GM19043 (cell line): ENCODE data around the gene SPTLC2.
"Not testable (repeated sequence)": the region's sequence is repeated elsewhere in the genome, so short reads cannot be mapped to it uniquely, and the experiment has no call there.

ENCODE experiments used
- ATAC-seq: cut with Tn5 transposase; IDR thresholded peaks from one replicate; pipeline ENCODE4 v1.9.1; 2021; ENCODE audit warnings: low read depth; ENCODE audit not compliant: unreplicated experiment

The SPTLC2 gene

GRCh38 chr14:77554816-77555599 lies 61.4 kb downstream of the SPTLC2 start:
- no peak for ATAC-seq

DNA sequence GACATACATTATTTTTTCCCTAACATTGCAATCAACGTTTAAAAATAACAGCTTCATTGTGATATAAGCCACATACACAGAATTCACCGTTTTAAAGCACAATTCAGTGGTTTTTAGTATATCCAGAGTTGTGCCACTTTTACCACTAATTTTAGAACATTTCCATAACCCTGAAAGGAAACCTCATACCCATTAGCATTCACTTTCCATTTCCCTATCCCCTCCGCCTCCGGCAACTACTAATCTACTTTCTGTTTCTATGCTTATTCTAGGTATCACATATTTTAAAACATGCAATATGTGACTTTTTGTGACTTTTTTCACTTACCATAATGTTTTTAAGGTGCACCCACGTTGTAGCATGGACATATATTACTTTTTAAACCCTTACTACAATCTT lies 62.2 kb downstream of the SPTLC2 start:
- ATAC-seq, result peak; percentile 67

DNA sequence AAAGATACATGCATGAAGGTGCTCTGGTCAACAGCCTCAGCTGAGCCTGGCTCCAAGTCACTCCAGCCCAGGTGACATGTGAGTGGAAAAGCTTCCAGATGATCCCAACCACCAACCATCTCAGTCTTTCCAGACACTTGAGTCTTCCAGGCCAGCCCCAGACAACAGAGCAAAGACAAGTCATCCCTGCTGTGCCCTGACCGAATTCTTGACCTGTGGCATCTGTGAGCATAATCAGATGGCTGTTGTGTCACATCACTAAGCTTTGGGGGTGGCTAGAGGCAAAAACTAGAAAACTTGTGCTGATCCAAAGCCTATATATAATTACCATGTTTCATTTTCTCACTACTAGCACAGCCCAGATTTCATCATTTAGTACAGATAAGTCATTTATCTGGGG lies 67.0 kb downstream of the SPTLC2 start:
- no peak for ATAC-seq

- ATAC-seq, result no peak
Measured at GRCh38 chr14:77547512-77548180, 68.8 kb downstream of the SPTLC2 start.

DNA sequence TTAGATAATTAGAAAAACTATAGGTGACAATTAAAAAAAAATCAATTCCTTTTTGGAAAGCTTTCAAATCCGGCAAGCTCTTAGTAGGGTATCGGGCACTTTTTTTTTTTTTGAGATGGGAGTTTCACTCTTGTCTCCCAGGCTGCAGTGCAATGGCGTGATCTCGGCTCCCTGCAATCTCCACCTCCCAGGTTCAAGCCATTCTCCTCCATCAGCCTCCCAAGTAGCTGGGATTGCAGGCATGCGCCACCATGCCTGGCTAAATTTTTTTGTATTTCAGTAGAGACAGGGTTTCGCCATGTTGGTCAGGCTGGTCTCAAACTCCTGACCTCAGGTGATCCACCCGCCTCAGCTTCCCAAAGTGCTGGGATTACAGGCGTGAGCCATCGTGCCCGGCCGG lies 71.3 kb downstream of the SPTLC2 start:
- ATAC-seq, result not testable (repeated sequence)

DNA sequence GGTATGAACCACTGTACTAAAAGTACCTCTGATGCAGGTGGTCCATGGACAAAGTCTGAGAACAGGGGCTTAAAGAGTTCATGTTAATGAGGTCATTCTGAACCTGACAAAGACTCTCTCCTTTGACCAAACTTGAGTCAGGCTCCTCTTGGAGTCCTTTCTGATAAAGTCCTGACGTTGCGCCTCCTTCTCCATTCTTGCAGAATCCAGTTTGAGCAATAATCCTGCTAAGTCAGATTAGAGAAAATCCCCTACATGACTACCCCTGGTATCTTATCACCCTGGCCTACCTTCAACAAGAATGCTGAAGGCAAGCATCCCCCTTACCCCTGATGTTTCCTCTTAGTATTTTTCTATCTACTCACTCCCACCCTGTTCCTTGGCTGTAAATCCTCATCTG lies 71.9 kb downstream of the SPTLC2 start:
- ATAC-seq, result no peak

- no peak for ATAC-seq
Measured at GRCh38 chr14:77543637-77544334, 72.7 kb downstream of the SPTLC2 start.

DNA sequence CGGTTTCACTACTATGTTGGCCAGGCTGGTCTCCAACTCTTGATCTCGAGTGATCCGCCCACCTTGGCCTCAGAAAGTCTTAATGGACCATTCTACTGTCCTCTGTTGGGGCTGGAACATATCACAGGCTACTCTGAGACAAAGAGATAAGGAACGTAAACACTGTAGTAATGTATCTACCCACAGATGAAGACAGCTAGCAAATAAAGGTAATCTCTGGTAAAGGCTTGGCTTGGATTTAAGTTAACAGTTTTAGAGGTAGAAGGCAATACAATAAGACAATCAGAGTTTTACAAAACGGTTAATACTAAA lies 73.2 kb downstream of the SPTLC2 start:
- no peak for ATAC-seq

GRCh38 chr14:77542421-77543239 lies 73.8 kb downstream of the SPTLC2 start:
- ATAC-seq, result no peak

- peak; percentile 69 for ATAC-seq
Measured at GRCh38 chr14:77541905-77542304, 74.5 kb downstream of the SPTLC2 start.

DNA sequence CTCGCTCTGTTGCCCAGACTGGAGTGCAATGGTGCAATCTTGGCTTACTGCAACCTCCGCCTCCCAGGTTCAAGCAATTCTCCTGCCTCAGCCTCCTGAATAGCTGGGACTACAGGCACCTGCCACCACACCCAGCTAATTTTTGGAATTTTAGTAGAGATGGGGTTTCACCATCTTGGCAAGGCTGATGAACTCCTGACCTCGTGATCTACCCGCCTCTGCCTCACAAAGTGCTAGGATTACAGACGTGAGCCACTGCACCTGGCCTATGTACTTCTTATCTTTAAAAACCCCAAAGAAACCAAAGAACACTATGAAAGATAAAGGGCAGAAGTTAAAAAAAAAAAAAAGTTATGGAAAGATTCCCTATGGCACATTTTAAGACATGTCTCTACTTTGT lies 79.5 kb downstream of the SPTLC2 start:
- not testable (repeated sequence) for ATAC-seq

DNA sequence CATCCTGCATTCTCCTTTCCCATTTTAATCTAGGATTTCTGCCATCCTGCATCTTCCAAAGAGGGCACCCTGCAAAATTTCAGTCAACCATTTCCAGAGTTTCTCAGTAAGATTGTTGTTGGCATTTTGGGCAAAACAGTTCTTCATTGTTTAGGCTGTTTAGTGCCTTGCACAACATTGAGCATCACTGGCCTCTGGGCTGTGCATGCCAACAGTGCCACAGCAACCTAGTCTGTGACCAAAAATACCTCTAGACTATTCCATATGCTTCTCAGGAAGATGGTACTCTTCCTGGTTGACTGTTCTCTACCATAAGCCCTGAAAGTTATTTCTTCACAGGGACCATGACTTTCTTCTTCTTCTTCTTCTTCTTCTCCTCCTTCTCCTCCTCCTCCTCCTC lies 85.4 kb downstream of the SPTLC2 start:
- no peak for ATAC-seq

GRCh38 chr14:77529963-77530362 lies 86.5 kb downstream of the SPTLC2 start:
- no peak for ATAC-seq

DNA sequence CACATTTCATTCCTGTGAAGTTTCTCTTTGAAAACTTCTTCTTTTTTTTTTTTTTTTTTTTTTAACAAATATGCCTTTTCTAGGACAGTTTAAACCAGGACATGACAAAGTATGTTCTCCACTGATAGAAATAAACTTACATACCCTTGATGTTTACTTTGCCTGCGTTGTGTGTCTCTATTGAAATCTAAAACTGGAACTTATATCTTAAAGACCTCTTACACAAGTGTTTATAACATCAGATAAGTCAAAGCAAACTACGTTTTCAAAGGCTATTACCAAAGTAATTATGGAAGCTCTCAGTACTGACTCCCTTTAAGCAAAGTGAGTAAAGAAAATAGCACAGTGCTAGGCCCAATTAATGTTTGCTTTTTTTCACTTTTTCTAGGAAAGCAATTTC lies 87.2 kb downstream of the SPTLC2 start:
- no peak for ATAC-seq

DNA sequence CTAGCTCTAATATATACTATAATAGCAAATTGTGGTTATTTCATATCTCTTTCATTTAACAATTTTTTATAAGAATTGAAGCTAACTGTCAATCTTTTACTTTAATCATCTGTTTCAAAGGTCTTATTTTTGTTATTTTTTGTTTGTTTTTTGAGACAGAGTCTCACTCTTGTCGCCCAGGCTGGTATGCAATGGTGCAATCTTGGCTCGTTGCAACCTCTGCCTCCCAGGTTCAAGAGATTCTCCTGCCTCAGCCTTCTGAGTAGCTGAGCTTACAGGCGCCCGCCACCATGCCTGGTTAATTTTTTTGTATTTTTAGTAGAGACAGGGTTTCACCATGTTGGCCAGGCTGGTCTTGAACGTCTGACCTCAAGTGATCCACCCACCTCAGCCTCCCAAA lies 87.7 kb downstream of the SPTLC2 start:
- ATAC-seq, result not testable (repeated sequence)

DNA sequence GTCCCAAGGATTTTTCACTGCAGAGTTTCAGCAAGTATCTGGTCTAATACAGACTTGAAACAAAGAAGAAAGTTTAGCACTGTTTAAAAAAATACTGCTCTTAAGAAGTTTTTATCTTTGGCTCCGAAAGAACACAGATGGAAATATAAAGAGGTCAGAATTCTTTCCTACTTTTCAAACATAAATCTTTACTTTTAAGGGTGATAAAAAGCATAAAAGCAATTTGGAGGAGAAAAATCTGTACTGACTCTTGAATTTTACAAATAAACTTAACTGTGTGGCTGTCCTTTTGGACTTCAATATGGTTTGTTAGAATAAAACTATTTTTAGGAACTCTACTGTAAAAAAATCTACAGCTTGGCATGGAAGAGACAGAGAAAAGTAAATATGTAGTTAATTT lies 90.2 kb downstream of the SPTLC2 start:
- ATAC-seq, result no peak

- no peak for ATAC-seq
Measured at GRCh38 chr14:77524536-77524935, 91.9 kb downstream of the SPTLC2 start.

DNA sequence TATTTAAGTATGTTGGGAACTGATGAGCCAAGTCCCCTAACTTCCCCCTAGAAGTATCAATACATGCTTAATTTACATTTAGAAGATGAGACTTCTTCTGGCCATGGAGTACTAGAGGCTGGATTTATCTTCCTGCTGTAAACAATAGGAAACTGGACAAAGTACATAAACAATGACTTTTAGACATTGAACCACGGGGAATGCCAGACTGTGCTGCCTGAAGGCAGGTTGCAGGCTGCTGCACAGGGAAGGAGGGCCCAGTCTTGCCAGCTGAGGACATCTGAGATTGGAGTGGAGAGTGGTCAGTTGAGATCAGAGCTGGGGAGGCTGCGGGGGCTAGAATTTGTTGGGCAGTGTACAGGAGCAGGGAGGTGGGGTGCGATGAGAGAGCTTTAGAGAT lies 93.3 kb downstream of the SPTLC2 start:
- no peak for ATAC-seq

DNA sequence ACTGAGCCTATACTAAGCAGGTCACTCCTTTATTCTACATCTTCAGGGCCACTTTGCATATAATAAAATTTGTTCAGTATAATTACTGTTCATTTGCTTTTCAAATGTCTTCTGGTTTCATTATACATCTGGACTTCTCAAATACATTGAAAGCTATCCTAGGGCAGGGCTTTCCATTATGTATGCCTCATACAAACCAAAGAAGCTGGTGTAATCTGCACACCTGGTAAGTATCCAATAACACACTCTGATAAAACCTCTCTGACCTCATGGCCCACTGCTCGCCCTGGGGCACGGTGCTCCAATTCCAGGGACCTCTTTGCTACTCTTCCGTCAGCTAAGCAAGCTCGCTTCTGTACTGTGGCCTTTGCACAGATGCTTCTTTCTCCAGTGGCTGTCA lies 95.9 kb downstream of the SPTLC2 start:
- ATAC-seq, result no peak

DNA sequence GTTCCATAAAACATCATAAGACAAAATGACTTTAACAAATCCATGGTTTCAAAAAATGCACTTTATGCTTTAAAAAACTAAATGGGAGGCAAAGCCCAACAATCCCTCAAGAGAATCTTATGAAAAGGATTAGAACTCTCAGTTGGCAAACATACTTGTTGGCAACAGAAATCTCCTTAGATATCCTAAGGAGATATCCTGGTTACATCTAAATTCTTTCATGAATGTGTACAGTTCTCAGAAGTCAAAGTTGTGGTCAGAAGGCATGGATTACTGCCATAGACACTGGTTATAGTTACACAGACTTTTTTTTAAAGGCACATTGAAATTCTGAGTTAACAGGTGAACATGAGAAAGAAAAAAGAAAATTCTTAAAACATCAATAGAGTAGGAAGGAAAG lies 100.3 kb downstream of the SPTLC2 start:
- no peak for ATAC-seq
